Bronchial epithelial cell (primary cell): ENCODE data around the gene KLK7. TPM values are rescaled to one million over a fixed set of nuclear protein-coding genes. Genes with fewer than 3 reads are reported as not detected.

Experiments used
- DNase-seq: peaks from one replicate; pipeline ENCODE4 v3.0.0-alpha.2; 2010; ENCODE audit warnings: low read depth
- FAIRE-seq: peaks from 2 replicates; lab custom pipeline; 2011; peaks lifted over from hg19 to GRCh38; lab: Jason Lieb, UNC
- H3K27me3 ChIP-seq: 2 replicates; pipeline ENCODE4 v1.5.1; 2011; ENCODE audit warnings: low read length; ENCODE audit not compliant: control insufficient read depth, insufficient read depth
- H3K36me3 ChIP-seq: 2 replicates; pipeline ENCODE4 v1.5.1; 2011; ENCODE audit warnings: low read length; ENCODE audit not compliant: control insufficient read depth, insufficient read depth
- H3K4me3 ChIP-seq: 2 replicates; pipeline ENCODE4 v1.5.1; 2011; ENCODE audit warnings: mild to moderate bottlenecking, low read depth, low read length, control low read depth
- total RNA-seq: library from RNA; depleted of rRNA; stranded (reverse); fragments of >200 nt; gene quantifications from 2 replicates; pipeline ENCODE4 v1.2.1, GENCODE V29; 2014
- TF ChIP-seq, protein P1 (sequence below): IDR thresholded peaks from 2 replicates; pipeline ENCODE4 v1.5.1; 2011; ENCODE audit warnings: mild to moderate bottlenecking, moderate library complexity, low read length, control low read depth, inconsistent platforms; ENCODE audit not compliant: insufficient read depth, severe bottlenecking

KLK7 gene
- total RNA-seq = 3.9 and 20.0 TPM in 2 replicates

DNA sequence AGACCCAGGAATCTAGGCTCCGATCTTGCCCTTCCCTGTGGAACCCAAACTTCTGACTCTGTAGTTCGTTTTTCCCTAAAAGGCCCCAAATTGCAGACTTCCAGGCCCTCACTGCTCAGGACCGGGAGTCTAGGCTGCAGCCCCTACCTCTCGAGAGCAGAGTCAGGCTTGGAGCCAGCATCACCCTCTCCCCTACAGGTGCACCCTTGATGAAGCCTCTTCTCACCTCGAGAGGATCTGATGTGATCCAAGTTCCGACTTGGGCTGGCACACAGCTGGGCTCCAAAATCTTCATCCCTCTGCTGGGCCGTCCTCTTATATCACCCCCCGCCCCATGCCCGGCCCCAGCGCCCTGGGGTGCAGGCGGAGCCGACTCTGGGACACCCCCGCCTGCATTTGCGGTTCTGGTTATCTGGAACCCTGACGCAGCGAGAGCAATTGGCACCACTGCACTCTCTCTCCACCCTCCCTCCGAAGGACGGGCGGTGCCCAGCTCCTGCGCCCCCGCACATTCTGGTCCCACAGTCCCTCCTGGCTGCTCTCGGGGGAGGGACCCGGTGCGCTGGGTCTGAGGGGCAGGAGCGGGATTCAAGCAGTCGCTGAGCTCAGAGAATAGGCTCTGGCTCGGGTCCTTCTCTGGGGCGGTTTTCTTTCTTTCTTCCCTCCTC is at the start of gene KLK7:
KLK7 (minus strand) TSS at position 293 of the 668 bp plus-strand sequence. CDS start 1,518 bp downstream, outside the sequence.
- DNase-seq = no peak
- TF ChIP-seq, protein P1, sequence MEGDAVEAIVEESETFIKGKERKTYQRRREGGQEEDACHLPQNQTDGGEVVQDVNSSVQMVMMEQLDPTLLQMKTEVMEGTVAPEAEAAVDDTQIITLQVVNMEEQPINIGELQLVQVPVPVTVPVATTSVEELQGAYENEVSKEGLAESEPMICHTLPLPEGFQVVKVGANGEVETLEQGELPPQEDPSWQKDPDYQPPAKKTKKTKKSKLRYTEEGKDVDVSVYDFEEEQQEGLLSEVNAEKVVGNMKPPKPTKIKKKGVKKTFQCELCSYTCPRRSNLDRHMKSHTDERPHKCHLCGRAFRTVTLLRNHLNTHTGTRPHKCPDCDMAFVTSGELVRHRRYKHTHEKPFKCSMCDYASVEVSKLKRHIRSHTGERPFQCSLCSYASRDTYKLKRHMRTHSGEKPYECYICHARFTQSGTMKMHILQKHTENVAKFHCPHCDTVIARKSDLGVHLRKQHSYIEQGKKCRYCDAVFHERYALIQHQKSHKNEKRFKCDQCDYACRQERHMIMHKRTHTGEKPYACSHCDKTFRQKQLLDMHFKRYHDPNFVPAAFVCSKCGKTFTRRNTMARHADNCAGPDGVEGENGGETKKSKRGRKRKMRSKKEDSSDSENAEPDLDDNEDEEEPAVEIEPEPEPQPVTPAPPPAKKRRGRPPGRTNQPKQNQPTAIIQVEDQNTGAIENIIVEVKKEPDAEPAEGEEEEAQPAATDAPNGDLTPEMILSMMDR = no peak

DNA sequence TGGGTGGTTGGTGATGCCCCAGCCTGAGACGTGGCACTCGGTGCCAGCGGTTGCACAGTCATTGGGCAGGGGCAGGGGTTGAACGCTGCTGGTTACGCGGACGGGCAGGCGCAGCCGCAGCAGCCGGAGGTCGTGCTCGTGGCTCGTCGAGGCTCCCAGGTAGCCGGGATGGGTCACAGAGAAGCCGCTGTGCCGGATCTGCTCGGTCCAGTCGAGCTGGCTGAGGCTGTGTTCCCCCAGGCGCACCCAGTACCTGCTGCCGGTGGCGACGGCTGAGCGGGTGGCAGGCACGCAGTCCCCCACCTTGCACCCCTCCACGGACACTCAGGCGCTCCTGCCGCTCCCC is 48.1 kb upstream of the KLK7 start:
- Histone ChIP-seq H3K4me3 (no peak overlapping the region), H3K36me3 (no peaks in the 10 kb centered on the region), H3K27me3 (peaks cover 1% of the 10 kb centered on the region)
- DNase-seq (no peak), FAIRE-seq (no peak)
- TF ChIP-seq, protein P1 = no peak

More for the DNA sequence above, at the start of gene KLK7:
- Histone ChIP-seq H3K27me3 (peaks cover 8% of the 10 kb centered on the region), H3K4me3 (no peak within 1 kb of the TSS), H3K36me3 (no peaks in the 10 kb centered on the region)
- no peak for FAIRE-seq

DNA sequence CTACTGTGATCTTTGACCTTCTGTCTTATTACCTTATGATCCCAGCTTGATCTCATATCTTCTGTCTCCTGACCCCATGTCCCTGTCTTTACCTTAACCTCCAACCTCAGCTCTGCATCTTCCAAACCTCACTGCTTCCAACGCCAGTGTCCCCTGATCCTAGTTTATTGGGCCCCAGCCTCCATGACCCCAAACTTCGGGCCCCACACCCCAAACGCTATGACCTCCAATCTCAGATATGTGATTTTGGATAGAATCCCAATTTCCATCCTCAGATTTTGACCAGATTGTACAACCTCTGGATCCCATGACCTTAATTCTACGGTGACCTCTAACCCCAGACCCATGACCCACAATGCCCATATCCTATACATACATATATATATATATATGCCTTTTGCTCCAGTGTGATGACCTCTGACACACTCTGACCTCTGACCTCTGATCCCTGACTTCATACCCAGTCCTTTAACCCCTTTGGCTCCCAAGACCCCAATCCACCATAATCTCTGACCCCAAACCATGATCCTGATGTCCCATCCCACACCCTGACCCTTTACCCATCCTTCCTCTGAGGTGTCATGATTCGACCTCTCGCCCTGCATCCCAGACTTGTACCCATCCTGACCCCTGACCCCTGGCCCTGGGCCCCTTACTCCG is 47.6 kb upstream of the KLK7 start:
- no peaks in the 10 kb centered on the region for H3K36me3 ChIP-seq
- TF ChIP-seq, protein P1 = no peak
- DNase-seq (no peak), FAIRE-seq (no peak)
- peaks cover 2% of the 10 kb centered on the region for H3K27me3 ChIP-seq
- no peak overlapping the region for H3K4me3 ChIP-seq

- DNase-seq = no peak
- no peak overlapping the region for H3K4me3 ChIP-seq
- peaks cover 4% of the 10 kb centered on the region for H3K27me3 ChIP-seq
- FAIRE-seq = no peak
- TF ChIP-seq, protein P1 = no peak
- no peaks in the 10 kb centered on the region for H3K36me3 ChIP-seq
Measured at GRCh38 chr19:51030631-51031030, 46.9 kb upstream of the KLK7 start.

GRCh38 chr19:51029718-51030117 is 46.0 kb upstream of the KLK7 start:
- TF ChIP-seq, protein P1 = no peak
- no peak for FAIRE-seq
- no peak for DNase-seq

More at GRCh38 chr19:51029718-51030117, 46.0 kb upstream of the KLK7 start:
- Histone ChIP-seq H3K27me3 (peaks cover 4% of the 10 kb centered on the region), H3K36me3 (no peaks in the 10 kb centered on the region), H3K4me3 (no peak overlapping the region)
